Chondrocyte (in vitro differentiated cells): ENCODE measurements around the gene SPRN. TPM values are rescaled to one million over a fixed set of nuclear protein-coding genes. Genes with fewer than 3 reads are reported as not detected.

Experiments used
- DNase-seq: peaks from one replicate; pipeline ENCODE4 v3.0.0; 2021; ENCODE audit warnings: mixed read lengths, low spot score
- H3K27ac Mint-ChIP-seq: one replicate; pipeline ENCODE4 v1.8.0; 2021; ENCODE audit warnings: mild to moderate bottlenecking, moderate library complexity, mixed read lengths; ENCODE audit not compliant: unreplicated experiment
- H3K27me3 Mint-ChIP-seq: 2 replicates; pipeline ENCODE4 v1.8.0; 2021; ENCODE audit warnings: low read depth, mixed read lengths
- H3K36me3 Mint-ChIP-seq: 2 replicates; pipeline ENCODE4 v1.8.0; 2021; ENCODE audit warnings: low read depth, mixed read lengths
- H3K4me1 Mint-ChIP-seq: 2 replicates; pipeline ENCODE4 v1.8.0; 2021; ENCODE audit warnings: low read depth, mild to moderate bottlenecking, mixed read lengths
- H3K4me3 Mint-ChIP-seq: one replicate; pipeline ENCODE4 v1.8.0; 2021; ENCODE audit warnings: mild to moderate bottlenecking, moderate library complexity, mixed read lengths; ENCODE audit not compliant: unreplicated experiment
- H3K9me3 Mint-ChIP-seq: 2 replicates; pipeline ENCODE4 v1.8.0; 2021; ENCODE audit warnings: low read depth, mixed read lengths
- microRNA-seq: library from miRNA; unstranded; fragments of <30 nt; microRNA quantifications from one replicate; pipeline ENCODE4 v1.2.0, GENCODE V29; 2020; ENCODE audit warnings: borderline number of aligned reads
- total RNA-seq: library from RNA; stranded (reverse); gene quantifications from 3 replicates; pipeline ENCODE4 v1.2.1, GENCODE V29; 2021
- TF ChIP-seq, protein P1 (sequence below): fragments of 200-600 bp; sonication (generic); IDR thresholded peaks from 2 replicates; pipeline ENCODE4 v1.5.0; 2021; ENCODE audit warnings: antibody characterized with exemption, mild to moderate bottlenecking, moderate library complexity

The SPRN gene
- total RNA-seq, 1 donor from 2014 or later = 6.5 TPM

GRCh38 chr10:133375357-133376115 lies 48.9 kb downstream of the SPRN start:
- no peak overlapping the region for H3K27ac Mint-ChIP-seq
- no peaks in the 10 kb centered on the region for H3K36me3 Mint-ChIP-seq
- no peaks in the 10 kb centered on the region for H3K9me3 Mint-ChIP-seq
- TF ChIP-seq, protein P1, sequence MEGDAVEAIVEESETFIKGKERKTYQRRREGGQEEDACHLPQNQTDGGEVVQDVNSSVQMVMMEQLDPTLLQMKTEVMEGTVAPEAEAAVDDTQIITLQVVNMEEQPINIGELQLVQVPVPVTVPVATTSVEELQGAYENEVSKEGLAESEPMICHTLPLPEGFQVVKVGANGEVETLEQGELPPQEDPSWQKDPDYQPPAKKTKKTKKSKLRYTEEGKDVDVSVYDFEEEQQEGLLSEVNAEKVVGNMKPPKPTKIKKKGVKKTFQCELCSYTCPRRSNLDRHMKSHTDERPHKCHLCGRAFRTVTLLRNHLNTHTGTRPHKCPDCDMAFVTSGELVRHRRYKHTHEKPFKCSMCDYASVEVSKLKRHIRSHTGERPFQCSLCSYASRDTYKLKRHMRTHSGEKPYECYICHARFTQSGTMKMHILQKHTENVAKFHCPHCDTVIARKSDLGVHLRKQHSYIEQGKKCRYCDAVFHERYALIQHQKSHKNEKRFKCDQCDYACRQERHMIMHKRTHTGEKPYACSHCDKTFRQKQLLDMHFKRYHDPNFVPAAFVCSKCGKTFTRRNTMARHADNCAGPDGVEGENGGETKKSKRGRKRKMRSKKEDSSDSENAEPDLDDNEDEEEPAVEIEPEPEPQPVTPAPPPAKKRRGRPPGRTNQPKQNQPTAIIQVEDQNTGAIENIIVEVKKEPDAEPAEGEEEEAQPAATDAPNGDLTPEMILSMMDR = no peak
- peaks cover 14% of the 10 kb centered on the region for H3K4me1 Mint-ChIP-seq
- H3K27me3 Mint-ChIP-seq = no peaks in the 10 kb centered on the region
- no peak overlapping the region for H3K4me3 Mint-ChIP-seq
- no peak for DNase-seq

GRCh38 chr10:133373174-133374090 lies 51.0 kb downstream of the SPRN start, which contains the start of gene ECHS1:
TSS of gene ECHS1 (minus strand) at chr10:133373354. CDS start at chr10:133373333, 21 bp downstream.
- TF ChIP-seq, protein P1 = no peak
- H3K36me3 Mint-ChIP-seq = peaks cover 7% of the 10 kb centered on the region
- peaks cover 14% of the 10 kb centered on the region for H3K4me1 Mint-ChIP-seq
- peak within 1 kb of the TSS; percentile 80 for H3K4me3 Mint-ChIP-seq
- H3K9me3 Mint-ChIP-seq = no peaks in the 10 kb centered on the region
- peak; percentile 98 for DNase-seq
- peak within 1 kb of the TSS; percentile 69 for H3K27ac Mint-ChIP-seq
- no peaks in the 10 kb centered on the region for H3K27me3 Mint-ChIP-seq

DNA sequence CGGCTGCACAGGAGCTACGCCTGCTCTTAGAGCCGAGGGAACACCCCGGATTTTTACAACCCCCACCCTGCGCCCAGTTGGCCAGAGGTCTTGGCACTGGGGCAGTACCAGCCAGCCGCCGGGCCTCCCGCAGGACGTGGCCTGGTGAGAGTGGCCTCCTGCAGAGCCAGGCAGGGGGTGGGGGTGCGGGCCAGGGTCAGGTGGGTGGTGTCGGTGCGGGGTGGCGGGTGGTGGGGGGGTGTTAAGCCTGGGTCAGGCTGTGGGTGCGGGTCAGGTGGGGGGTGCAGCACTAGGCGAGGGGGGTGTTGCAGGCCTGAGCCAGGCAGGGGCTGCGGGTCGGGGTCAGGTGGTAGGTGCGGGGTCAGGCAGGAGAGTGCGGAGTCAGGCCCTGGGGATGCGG lies 51.9 kb downstream of the SPRN start:
- Mint-ChIP-seq H3K4me1 (peaks cover 14% of the 10 kb centered on the region), H3K36me3 (peaks cover 11% of the 10 kb centered on the region), H3K27ac (peak overlapping the region; percentile 69), H3K4me3 (peak overlapping the region; percentile 63), H3K9me3 (no peaks in the 10 kb centered on the region), H3K27me3 (no peaks in the 10 kb centered on the region)
- no peak for DNase-seq
- TF ChIP-seq, protein P1 = no peak

Small RNA genes within 50 kb of the gene (microRNA-seq; reads per million reads assigned to microRNA genes)
- gene MIR3944 = 5.5 reads per million, percentile 4 among the genes with 10 or more reads in this experiment

Other genes with a start within 250 kb of the SPRN start
- gene UTF1, start 194.4 kb downstream of the SPRN start, total RNA-seq = not detected in 3 replicates
- not detected in 3 replicates for gene VENTX, start 186.8 kb downstream of the SPRN start, total RNA-seq
- 1.3 to 3.2 TPM (median 2.3 TPM) in 3 replicates for gene ADAM8, start 147.8 kb downstream of the SPRN start, total RNA-seq
- 53.2 to 56.2 TPM (median 54.9 TPM) in 3 replicates for gene TUBGCP2, start 115.8 kb downstream of the SPRN start, total RNA-seq
- 25.6 to 33.0 TPM (median 32.7 TPM) in 3 replicates for gene ZNF511, start 115.7 kb downstream of the SPRN start, total RNA-seq
- gene CALY, start 87.7 kb downstream of the SPRN start, total RNA-seq = 7.3 to 13.5 TPM (median 8.9 TPM) in 3 replicates
- gene PRAP1, start 77.3 kb downstream of the SPRN start, total RNA-seq = not detected in 3 replicates
- 29.9 to 34.4 TPM (median 32.2 TPM) in 3 replicates for gene FUOM, start 66.6 kb downstream of the SPRN start, total RNA-seq
- gene ECHS1, start 51.3 kb downstream of the SPRN start, total RNA-seq = 57.6 to 67.8 TPM (median 58.9 TPM) in 3 replicates
- 5.9 to 7.6 TPM (median 6.3 TPM) in 3 replicates for gene PAOX, start 45.4 kb downstream of the SPRN start, total RNA-seq
- gene MTG1, start 30.5 kb downstream of the SPRN start, total RNA-seq = 33.2 to 53.0 TPM (median 36.7 TPM) in 3 replicates
- gene SCART1, start 29.3 kb upstream of the SPRN start, total RNA-seq = 2.2 to 6.6 TPM (median 2.4 TPM) in 3 replicates
- 2.7 to 6.3 TPM (median 2.7 TPM) in 3 replicates for gene CYP2E1, start 102.7 kb upstream of the SPRN start, total RNA-seq
- 0.27 TPM in 1 of 3 replicates, not detected in the others for gene SYCE1, start 141.0 kb upstream of the SPRN start, total RNA-seq
- not detected in 3 replicates for gene FRG2B, start 202.2 kb upstream of the SPRN start, total RNA-seq